Mesendoderm (in vitro differentiated cells): ENCODE results near the gene RALGDS.

ENCODE experiments used
- DNase-seq: peaks from one replicate; pipeline ENCODE4 v3.0.0; 2013
- H2AK5ac ChIP-seq: 2 replicates; pipeline ENCODE4 v1.6.1; 2013; ENCODE audit warnings: low read length, inconsistent platforms
- H2BK120ac ChIP-seq: 2 replicates; pipeline ENCODE4 v1.6.1; 2013; ENCODE audit warnings: low read depth, mild to moderate bottlenecking, low read length, moderate library complexity, mixed read lengths
- H2BK15ac ChIP-seq: replicated peaks from 2 replicates; pipeline ENCODE4 v1.6.1; 2013; ENCODE audit warnings: low read depth, mild to moderate bottlenecking, moderate library complexity
- H2BK5ac ChIP-seq: 2 replicates; pipeline ENCODE4 v1.6.1; 2013; ENCODE audit warnings: low read length, inconsistent platforms
- H3K18ac ChIP-seq: 2 replicates; pipeline ENCODE4 v1.6.1; 2013; ENCODE audit warnings: mild to moderate bottlenecking, low read length, mixed read lengths
- H3K23ac ChIP-seq: one replicate; pipeline ENCODE4 v1.6.1; 2013; ENCODE audit warnings: low read length
- H3K27ac ChIP-seq: 2 replicates; pipeline ENCODE4 v1.5.1; 2013; ENCODE audit warnings: low read depth, mild to moderate bottlenecking, inconsistent platforms, low read length, moderate library complexity
- H3K27me3 ChIP-seq: 2 replicates; pipeline ENCODE4 v1.6.1; 2013; ENCODE audit warnings: low read length, control low read depth, mild to moderate bottlenecking, inconsistent platforms; ENCODE audit not compliant: insufficient read depth, poor library complexity
- H3K36me3 ChIP-seq: 2 replicates; pipeline ENCODE4 v1.6.1; 2013; ENCODE audit warnings: low read length, inconsistent platforms; ENCODE audit not compliant: control insufficient read depth, insufficient read depth
- H3K4ac ChIP-seq: one replicate; pipeline ENCODE4 v1.6.1; 2013; ENCODE audit warnings: low read depth, mild to moderate bottlenecking, low read length, moderate library complexity
- H3K4me1 ChIP-seq: 2 replicates; pipeline ENCODE4 v1.6.1; 2013; ENCODE audit warnings: low read depth, low read length, inconsistent platforms; ENCODE audit not compliant: control insufficient read depth
- H3K4me2 ChIP-seq: 2 replicates; pipeline ENCODE4 v1.6.1; 2013; ENCODE audit warnings: low read length
- H3K4me3 ChIP-seq: 2 replicates; pipeline ENCODE4 v1.5.1; 2013; ENCODE audit warnings: mild to moderate bottlenecking, low read length
- H3K56ac ChIP-seq: one replicate; pipeline ENCODE4 v1.6.1; 2013; ENCODE audit warnings: low read length
- H3K79me1 ChIP-seq: 2 replicates; pipeline ENCODE4 v1.6.1; 2013; ENCODE audit warnings: low read length, inconsistent platforms
- H3K79me2 ChIP-seq: 2 replicates; pipeline ENCODE4 v1.6.1; 2013; ENCODE audit warnings: mild to moderate bottlenecking, low read length; ENCODE audit not compliant: control insufficient read depth, insufficient read depth
- H3K9ac ChIP-seq: 2 replicates; pipeline ENCODE4 v1.6.1; 2013; ENCODE audit warnings: low read length, inconsistent platforms
- H4K5ac ChIP-seq: one replicate; pipeline ENCODE4 v1.6.1; 2013; ENCODE audit warnings: low read length
- H4K8ac ChIP-seq: one replicate; pipeline ENCODE4 v1.6.1; 2013; ENCODE audit warnings: low read depth, mild to moderate bottlenecking, control low read depth, low read length, moderate library complexity
- WGBS: extraction: QIAGEN DNeasy Blood & Tissue Kit; methylation state at CpG from one replicate; pipeline ENCODE4 v1.1.7; 2013; ENCODE audit warnings: low lambda C conversion rate, missing lambda C conversion rate; ENCODE audit not compliant: insufficient coverage; ENCODE audit errors: extremely low coverage; 5-methylcytosine and 5-hydroxymethylcytosine counted together

The RALGDS gene

GRCh38 chr9:133144904-133145851 is 24.1 kb upstream of the RALGDS start:
- no peak overlapping the region for H3K23ac ChIP-seq
- no peak overlapping the region for H2BK120ac ChIP-seq
- no peak for DNase-seq
- no peak overlapping the region for H4K5ac ChIP-seq
- no peak overlapping the region for H3K18ac ChIP-seq
- H4K8ac ChIP-seq = no peak overlapping the region
- no CpG with 5 or more reads among the region's 19 CpGs for WGBS
- peaks cover 3% of the 10 kb centered on the region for H3K4me1 ChIP-seq
- H2BK15ac ChIP-seq = no peak overlapping the region
- no peaks in the 10 kb centered on the region for H3K36me3 ChIP-seq
- H3K27me3 ChIP-seq = no peaks in the 10 kb centered on the region
- H3K9ac ChIP-seq = peak overlapping the region; percentile 21
- H3K79me1 ChIP-seq = peaks cover 5% of the 10 kb centered on the region
- no peak overlapping the region for H3K4me2 ChIP-seq
- H2AK5ac ChIP-seq = no peak overlapping the region
- H2BK5ac ChIP-seq = no peak overlapping the region
- H3K4ac ChIP-seq = no peak overlapping the region
- no peaks in the 10 kb centered on the region for H3K79me2 ChIP-seq
- no peak overlapping the region for H3K27ac ChIP-seq
- H3K56ac ChIP-seq = no peak overlapping the region
- no peak overlapping the region for H3K4me3 ChIP-seq

GRCh38 chr9:133144142-133144903 is 23.3 kb upstream of the RALGDS start:
- WGBS = no CpG with 5 or more reads among the region's 52 CpGs
- Histone ChIP-seq H3K9ac (peak overlapping the region; percentile 78), H3K27me3 (no peaks in the 10 kb centered on the region), H4K5ac (no peak overlapping the region), H3K23ac (no peak overlapping the region), H3K27ac (no peak overlapping the region), H2BK120ac (no peak overlapping the region), H3K79me1 (peaks cover 5% of the 10 kb centered on the region), H3K36me3 (no peaks in the 10 kb centered on the region), H2BK5ac (no peak overlapping the region), H3K79me2 (no peaks in the 10 kb centered on the region), H2BK15ac (no peak overlapping the region), H2AK5ac (no peak overlapping the region), H4K8ac (no peak overlapping the region), H3K18ac (no peak overlapping the region), H3K4me1 (peaks cover 3% of the 10 kb centered on the region), H3K4me2 (peak overlapping the region; percentile 75), H3K4ac (no peak overlapping the region), H3K56ac (peak overlapping the region; percentile 89), H3K4me3 (no peak overlapping the region)
- DNase-seq = peak; percentile 88

- Histone ChIP-seq H3K27me3 (no peaks in the 10 kb centered on the region), H4K8ac (no peak overlapping the region), H2AK5ac (no peak overlapping the region), H3K4me2 (no peak overlapping the region), H3K27ac (no peak overlapping the region), H3K79me1 (peaks cover 5% of the 10 kb centered on the region), H3K56ac (peak overlapping the region; percentile 89), H2BK120ac (no peak overlapping the region), H2BK5ac (no peak overlapping the region), H3K36me3 (no peaks in the 10 kb centered on the region), H3K4me3 (no peak overlapping the region), H3K4ac (no peak overlapping the region), H3K9ac (peak overlapping the region; percentile 78), H4K5ac (no peak overlapping the region), H3K23ac (no peak overlapping the region), H3K4me1 (peaks cover 3% of the 10 kb centered on the region), H2BK15ac (no peak overlapping the region), H3K18ac (no peak overlapping the region), H3K79me2 (no peaks in the 10 kb centered on the region)
- WGBS = no CpG with 5 or more reads among the region's 13 CpGs
- DNase-seq = no peak
Measured at GRCh38 chr9:133143639-133144141, 22.6 kb upstream of the RALGDS start.

GRCh38 chr9:133142684-133143622 is 21.9 kb upstream of the RALGDS start:
- Histone ChIP-seq H3K4ac (no peak overlapping the region), H3K9ac (no peak overlapping the region), H2AK5ac (no peak overlapping the region), H2BK15ac (no peak overlapping the region), H2BK5ac (no peak overlapping the region), H3K27me3 (no peaks in the 10 kb centered on the region), H3K79me1 (peaks cover 3% of the 10 kb centered on the region), H4K5ac (no peak overlapping the region), H3K27ac (no peak overlapping the region), H3K79me2 (no peaks in the 10 kb centered on the region), H3K23ac (no peak overlapping the region), H3K18ac (no peak overlapping the region), H2BK120ac (no peak overlapping the region), H3K4me1 (peaks cover 1% of the 10 kb centered on the region), H3K4me2 (no peak overlapping the region), H4K8ac (no peak overlapping the region), H3K56ac (no peak overlapping the region), H3K36me3 (no peaks in the 10 kb centered on the region), H3K4me3 (no peak overlapping the region)
- DNase-seq = no peak
- WGBS = no CpG with 5 or more reads among the region's 18 CpGs

DNA sequence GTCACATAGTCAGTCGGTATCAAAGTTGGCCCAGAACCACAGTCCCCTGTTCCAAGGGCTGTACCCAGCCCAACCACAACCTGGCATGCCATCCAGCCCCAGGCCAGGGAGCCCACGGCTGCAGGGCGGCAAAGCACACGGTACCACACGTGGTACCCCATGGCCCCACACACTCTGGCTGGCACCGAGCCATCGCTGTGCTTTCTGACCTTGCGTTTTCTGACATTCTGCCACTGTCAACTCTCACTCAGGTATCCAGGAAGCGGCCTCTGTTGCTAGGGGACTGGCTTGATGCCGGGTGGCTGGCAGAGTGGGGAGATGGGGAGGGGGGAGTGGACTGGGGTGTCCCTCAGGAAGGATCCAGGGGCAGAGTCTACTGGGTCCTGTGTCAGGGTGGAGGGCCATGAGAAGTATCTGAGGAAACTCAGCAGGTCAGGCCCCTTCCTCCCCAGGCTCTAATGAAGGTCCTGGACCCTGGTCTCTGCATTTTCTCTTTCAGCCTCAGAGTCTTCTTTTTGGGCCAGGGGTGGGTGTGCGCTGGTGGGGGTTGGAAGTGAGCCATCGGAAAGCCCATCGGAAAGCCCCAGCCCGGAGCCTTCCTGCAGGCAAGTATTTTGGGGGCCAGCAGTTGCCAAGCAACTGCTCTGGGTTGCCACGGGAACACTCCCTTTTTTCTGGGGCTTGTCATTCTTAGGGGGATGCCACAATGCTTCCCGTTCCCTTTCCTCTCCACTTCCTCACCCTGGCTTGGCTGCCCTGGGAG is 21.0 kb upstream of the RALGDS start:
- Histone ChIP-seq H3K79me1 (peaks cover 3% of the 10 kb centered on the region), H2BK15ac (no peak overlapping the region), H3K4me1 (no peaks in the 10 kb centered on the region), H2BK120ac (no peak overlapping the region), H3K4ac (no peak overlapping the region), H4K5ac (no peak overlapping the region), H3K56ac (no peak overlapping the region), H3K4me2 (no peak overlapping the region), H3K9ac (no peak overlapping the region), H3K36me3 (no peaks in the 10 kb centered on the region), H3K23ac (no peak overlapping the region), H2BK5ac (no peak overlapping the region), H3K79me2 (no peaks in the 10 kb centered on the region), H3K18ac (no peak overlapping the region), H2AK5ac (no peak overlapping the region), H4K8ac (no peak overlapping the region), H3K27me3 (no peaks in the 10 kb centered on the region), H3K27ac (no peak overlapping the region), H3K4me3 (no peak overlapping the region)
- no peak for DNase-seq
- no CpG with 5 or more reads among the region's 16 CpGs for WGBS
